C4-2B (cell line): ENCODE data around the gene TEKTIP1.

Experiments
- ZFX ChIP-seq: fragments of 450-650 bp; IDR thresholded peaks from 2 replicates; pipeline ENCODE4 v1.6.1; 2017
- TF ChIP-seq, protein P1 (sequence below): fragments of 450-650 bp; conservative IDR thresholded peaks from 2 replicates; pipeline ENCODE4 v1.5.1; 2017; ENCODE audit warnings: mild to moderate bottlenecking

DNA sequence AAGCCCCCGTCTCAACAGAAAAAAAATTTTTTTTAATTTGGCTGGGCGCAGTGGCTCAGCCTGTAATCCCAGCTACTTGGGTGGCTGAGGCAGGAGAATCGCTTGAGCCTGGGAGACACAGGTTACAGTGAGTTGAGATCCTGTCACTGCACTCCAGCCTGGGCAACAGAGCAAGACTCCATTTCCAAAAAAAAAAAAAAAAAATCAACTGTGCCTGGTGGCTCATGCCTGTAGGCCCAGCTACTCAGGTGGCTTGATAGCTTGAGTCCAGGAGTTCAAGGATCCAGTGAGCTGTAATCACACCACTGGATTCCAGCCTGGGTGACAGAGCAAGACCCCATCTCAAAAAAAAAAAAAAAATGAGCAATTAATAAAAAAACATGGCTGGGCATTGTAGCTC, 37.2 kb upstream of the TEKTIP1 start:
- TF ChIP-seq, protein P1, sequence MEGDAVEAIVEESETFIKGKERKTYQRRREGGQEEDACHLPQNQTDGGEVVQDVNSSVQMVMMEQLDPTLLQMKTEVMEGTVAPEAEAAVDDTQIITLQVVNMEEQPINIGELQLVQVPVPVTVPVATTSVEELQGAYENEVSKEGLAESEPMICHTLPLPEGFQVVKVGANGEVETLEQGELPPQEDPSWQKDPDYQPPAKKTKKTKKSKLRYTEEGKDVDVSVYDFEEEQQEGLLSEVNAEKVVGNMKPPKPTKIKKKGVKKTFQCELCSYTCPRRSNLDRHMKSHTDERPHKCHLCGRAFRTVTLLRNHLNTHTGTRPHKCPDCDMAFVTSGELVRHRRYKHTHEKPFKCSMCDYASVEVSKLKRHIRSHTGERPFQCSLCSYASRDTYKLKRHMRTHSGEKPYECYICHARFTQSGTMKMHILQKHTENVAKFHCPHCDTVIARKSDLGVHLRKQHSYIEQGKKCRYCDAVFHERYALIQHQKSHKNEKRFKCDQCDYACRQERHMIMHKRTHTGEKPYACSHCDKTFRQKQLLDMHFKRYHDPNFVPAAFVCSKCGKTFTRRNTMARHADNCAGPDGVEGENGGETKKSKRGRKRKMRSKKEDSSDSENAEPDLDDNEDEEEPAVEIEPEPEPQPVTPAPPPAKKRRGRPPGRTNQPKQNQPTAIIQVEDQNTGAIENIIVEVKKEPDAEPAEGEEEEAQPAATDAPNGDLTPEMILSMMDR: no peak
- TF ChIP-seq ZFX: no peak
